Measurements from ENCODE around the gene TGFA.

The TGFA gene

GRCh38 chr2:70431716-70432347 is 121.8 kb downstream of the TGFA start:
- whole genome bisulfite sequencing (ENCODE audit: extremely low coverage, insufficient coverage, insufficient read length) = no CpG with 5 or more reads among the region's 4 CpGs
- H3K18ac ChIP-seq (ENCODE audit: low read length) = no peak overlapping the region
- no peak overlapping the region for H3K4me3 ChIP-seq (ENCODE audit: low read depth, low read length)
- H3K27ac ChIP-seq (ENCODE audit: low read depth, low read length) = no peak overlapping the region
- H3K27me3 ChIP-seq (ENCODE audit: insufficient read depth, low read length) = no peaks in the 10 kb centered on the region
- H3K4me2 ChIP-seq (ENCODE audit: low read length) = no peak overlapping the region
- no peak overlapping the region for H2BK12ac ChIP-seq (ENCODE audit: low read length)
- H3K9ac ChIP-seq (ENCODE audit: low read length) = no peak overlapping the region
- no peak overlapping the region for H3K4ac ChIP-seq (ENCODE audit: low read depth, low read length)
- H4K12ac ChIP-seq (ENCODE audit: low read depth, low read length) = no peak overlapping the region
- H4K91ac ChIP-seq (ENCODE audit: low read depth, low read length) = no peak overlapping the region
- no peak overlapping the region for H2BK120ac ChIP-seq (ENCODE audit: insufficient read depth, low read length, poor library complexity)
- DNase-seq = no peak
- no peaks in the 10 kb centered on the region for H3K9me3 ChIP-seq (ENCODE audit: insufficient read depth, low read depth, low read length)
- no peak overlapping the region for H2AK5ac ChIP-seq (ENCODE audit: low read length)
- H3K79me2 ChIP-seq (ENCODE audit: control insufficient read depth, insufficient read depth, low read length, poor library complexity) = no peaks in the 10 kb centered on the region
- H2AFZ ChIP-seq (ENCODE audit: insufficient read depth, low read length, poor library complexity) = no peak overlapping the region
- H3K79me1 ChIP-seq (ENCODE audit: low read length) = no peaks in the 10 kb centered on the region
- H3K4me1 ChIP-seq (ENCODE audit: control insufficient read depth in 1 of 2, insufficient read depth in 2 of 2, low read length in 2 of 2) = no peaks in the 10 kb centered on the region
- H4K8ac ChIP-seq (ENCODE audit: low read depth, low read length) = no peak overlapping the region
- no peaks in the 10 kb centered on the region for H3K36me3 ChIP-seq (ENCODE audit: control insufficient read depth in 1 of 2, insufficient read depth in 2 of 2, low read length in 2 of 2)
- H3K14ac ChIP-seq (ENCODE audit: low read length) = no peak overlapping the region
- H3K23ac ChIP-seq (ENCODE audit: low read length) = no peak overlapping the region
- no peak overlapping the region for H2BK5ac ChIP-seq (ENCODE audit: low read depth, low read length, poor library complexity)

DNA sequence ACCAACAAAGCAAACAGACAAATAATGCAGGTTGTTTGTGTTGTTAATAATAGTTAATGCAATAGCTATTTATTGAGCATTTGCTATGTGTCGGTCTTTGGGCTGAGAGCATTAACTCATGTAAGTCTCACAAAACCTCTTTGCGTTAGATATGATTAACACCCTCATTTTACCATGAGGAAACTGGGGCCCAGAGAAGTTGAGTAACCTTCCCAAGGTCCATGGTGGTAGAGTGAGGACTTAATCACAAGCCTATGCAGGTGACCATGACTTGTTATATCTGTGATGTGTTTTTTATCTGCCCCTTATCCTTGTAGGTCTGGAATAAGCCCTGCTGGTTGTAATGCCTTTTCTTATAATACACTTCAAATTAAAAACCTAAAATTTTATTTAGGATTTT is 127.3 kb downstream of the TGFA start:
- no peaks in the 10 kb centered on the region for H3K4me1 ChIP-seq (ENCODE audit: control insufficient read depth in 1 of 2, insufficient read depth in 2 of 2, low read length in 2 of 2)
- no peak overlapping the region for H4K12ac ChIP-seq (ENCODE audit: low read depth, low read length)
- H3K18ac ChIP-seq (ENCODE audit: low read length) = no peak overlapping the region
- no peak overlapping the region for H3K23ac ChIP-seq (ENCODE audit: low read length)
- H2BK12ac ChIP-seq (ENCODE audit: low read length) = no peak overlapping the region
- H3K27ac ChIP-seq (ENCODE audit: low read depth, low read length) = no peak overlapping the region
- no peak overlapping the region for H2BK120ac ChIP-seq (ENCODE audit: insufficient read depth, low read length, poor library complexity)
- no peak overlapping the region for H2AK5ac ChIP-seq (ENCODE audit: low read length)
- H3K9me3 ChIP-seq (ENCODE audit: insufficient read depth, low read depth, low read length) = no peaks in the 10 kb centered on the region
- H3K36me3 ChIP-seq (ENCODE audit: control insufficient read depth in 1 of 2, insufficient read depth in 2 of 2, low read length in 2 of 2) = no peaks in the 10 kb centered on the region
- no peaks in the 10 kb centered on the region for H3K79me1 ChIP-seq (ENCODE audit: low read length)
- H2BK5ac ChIP-seq (ENCODE audit: low read depth, low read length, poor library complexity) = no peak overlapping the region
- no peak overlapping the region for H4K8ac ChIP-seq (ENCODE audit: low read depth, low read length)
- H3K4ac ChIP-seq (ENCODE audit: low read depth, low read length) = no peak overlapping the region
- no peaks in the 10 kb centered on the region for H3K27me3 ChIP-seq (ENCODE audit: insufficient read depth, low read length)
- no peak overlapping the region for H3K9ac ChIP-seq (ENCODE audit: low read length)
- no peak overlapping the region for H3K4me2 ChIP-seq (ENCODE audit: low read length)
- no peak overlapping the region for H3K4me3 ChIP-seq (ENCODE audit: low read depth, low read length)
- no peak for DNase-seq
- no peak overlapping the region for H2AFZ ChIP-seq (ENCODE audit: insufficient read depth, low read length, poor library complexity)
- H3K14ac ChIP-seq (ENCODE audit: low read length) = no peak overlapping the region
- no CpG with 5 or more reads among the region's 2 CpGs for WGBS (ENCODE audit: extremely low coverage, insufficient coverage, insufficient read length)
- H4K91ac ChIP-seq (ENCODE audit: low read depth, low read length) = no peak overlapping the region
- no peaks in the 10 kb centered on the region for H3K79me2 ChIP-seq (ENCODE audit: control insufficient read depth, insufficient read depth, low read length, poor library complexity)

- H3K4ac ChIP-seq (ENCODE audit: low read depth, low read length) = no peak overlapping the region
- no peaks in the 10 kb centered on the region for H3K79me2 ChIP-seq (ENCODE audit: control insufficient read depth, insufficient read depth, low read length, poor library complexity)
- H2BK5ac ChIP-seq (ENCODE audit: low read depth, low read length, poor library complexity) = no peak overlapping the region
- H3K18ac ChIP-seq (ENCODE audit: low read length) = no peak overlapping the region
- no peaks in the 10 kb centered on the region for H3K4me1 ChIP-seq (ENCODE audit: control insufficient read depth in 1 of 2, insufficient read depth in 2 of 2, low read length in 2 of 2)
- H2AK5ac ChIP-seq (ENCODE audit: low read length) = no peak overlapping the region
- no peak overlapping the region for H3K27ac ChIP-seq (ENCODE audit: low read depth, low read length)
- no peak overlapping the region for H2BK120ac ChIP-seq (ENCODE audit: insufficient read depth, low read length, poor library complexity)
- DNase-seq = no peak
- H2BK12ac ChIP-seq (ENCODE audit: low read length) = no peak overlapping the region
- no peak overlapping the region for H4K8ac ChIP-seq (ENCODE audit: low read depth, low read length)
- no peak overlapping the region for H3K14ac ChIP-seq (ENCODE audit: low read length)
- no peak overlapping the region for H3K4me3 ChIP-seq (ENCODE audit: low read depth, low read length)
- no peaks in the 10 kb centered on the region for H3K9me3 ChIP-seq (ENCODE audit: insufficient read depth, low read depth, low read length)
- WGBS (ENCODE audit: extremely low coverage, insufficient coverage, insufficient read length) = no CpG with 5 or more reads among the region's 7 CpGs
- no peak overlapping the region for H4K12ac ChIP-seq (ENCODE audit: low read depth, low read length)
- H3K9ac ChIP-seq (ENCODE audit: low read length) = no peak overlapping the region
- H3K36me3 ChIP-seq (ENCODE audit: control insufficient read depth in 1 of 2, insufficient read depth in 2 of 2, low read length in 2 of 2) = no peaks in the 10 kb centered on the region
- no peaks in the 10 kb centered on the region for H3K79me1 ChIP-seq (ENCODE audit: low read length)
- no peak overlapping the region for H3K4me2 ChIP-seq (ENCODE audit: low read length)
- no peaks in the 10 kb centered on the region for H3K27me3 ChIP-seq (ENCODE audit: insufficient read depth, low read length)
- no peak overlapping the region for H2AFZ ChIP-seq (ENCODE audit: insufficient read depth, low read length, poor library complexity)
- H4K91ac ChIP-seq (ENCODE audit: low read depth, low read length) = no peak overlapping the region
- no peak overlapping the region for H3K23ac ChIP-seq (ENCODE audit: low read length)
Measured at GRCh38 chr2:70425682-70426301, 127.8 kb downstream of the TGFA start.

DNA sequence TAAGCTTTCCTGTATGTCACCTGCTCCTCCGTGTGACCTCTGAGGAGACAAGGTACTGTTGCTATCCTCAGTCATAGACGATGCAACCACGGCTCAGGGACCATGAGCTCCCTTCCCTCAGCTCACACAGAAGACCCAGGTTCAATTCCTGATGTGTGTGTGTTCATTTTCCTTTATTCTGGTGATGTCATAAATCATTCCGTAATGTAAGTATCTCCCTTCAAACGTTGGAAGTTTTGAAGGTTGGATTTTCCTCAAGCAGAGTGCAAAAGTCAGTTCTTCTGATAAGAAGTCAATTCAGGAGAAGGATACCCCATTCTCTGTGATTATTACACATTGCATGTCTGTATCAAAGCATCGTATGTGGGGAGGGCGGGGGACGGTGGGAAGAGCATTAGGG is 132.9 kb downstream of the TGFA start:
- no CpG with 5 or more reads among the region's 8 CpGs for WGBS (ENCODE audit: extremely low coverage, insufficient coverage, insufficient read length)
- H3K4me3 ChIP-seq (ENCODE audit: low read depth, low read length) = no peak overlapping the region
- DNase-seq = no peak

More for the DNA sequence above, 132.9 kb downstream of the TGFA start:
- H2BK12ac ChIP-seq (ENCODE audit: low read length) = no peak overlapping the region
- no peak overlapping the region for H4K12ac ChIP-seq (ENCODE audit: low read depth, low read length)
- H4K91ac ChIP-seq (ENCODE audit: low read depth, low read length) = no peak overlapping the region
- no peak overlapping the region for H2BK5ac ChIP-seq (ENCODE audit: low read depth, low read length, poor library complexity)
- H3K4me1 ChIP-seq (ENCODE audit: control insufficient read depth in 1 of 2, insufficient read depth in 2 of 2, low read length in 2 of 2) = no peaks in the 10 kb centered on the region
- H3K9ac ChIP-seq (ENCODE audit: low read length) = no peak overlapping the region
- no peak overlapping the region for H3K27ac ChIP-seq (ENCODE audit: low read depth, low read length)
- no peak overlapping the region for H3K18ac ChIP-seq (ENCODE audit: low read length)
- no peaks in the 10 kb centered on the region for H3K27me3 ChIP-seq (ENCODE audit: insufficient read depth, low read length)
- no peak overlapping the region for H2AK5ac ChIP-seq (ENCODE audit: low read length)
- H3K79me1 ChIP-seq (ENCODE audit: low read length) = no peaks in the 10 kb centered on the region
- no peak overlapping the region for H4K8ac ChIP-seq (ENCODE audit: low read depth, low read length)
- no peak overlapping the region for H3K14ac ChIP-seq (ENCODE audit: low read length)
- no peak overlapping the region for H2BK120ac ChIP-seq (ENCODE audit: insufficient read depth, low read length, poor library complexity)
- peaks cover 3% of the 10 kb centered on the region for H3K9me3 ChIP-seq (ENCODE audit: insufficient read depth, low read depth, low read length)
- no peaks in the 10 kb centered on the region for H3K79me2 ChIP-seq (ENCODE audit: control insufficient read depth, insufficient read depth, low read length, poor library complexity)
- H3K23ac ChIP-seq (ENCODE audit: low read length) = no peak overlapping the region
- no peaks in the 10 kb centered on the region for H3K36me3 ChIP-seq (ENCODE audit: control insufficient read depth in 1 of 2, insufficient read depth in 2 of 2, low read length in 2 of 2)
- no peak overlapping the region for H2AFZ ChIP-seq (ENCODE audit: insufficient read depth, low read length, poor library complexity)
- no peak overlapping the region for H3K4ac ChIP-seq (ENCODE audit: low read depth, low read length)
- no peak overlapping the region for H3K4me2 ChIP-seq (ENCODE audit: low read length)

Measured in trophoblast cell (in vitro differentiated cells and primary cell).